Medulla oblongata (tissue), 1 donor: ENCODE measurements around the gene GOLGA8J.
"Not testable (repeated sequence)": the region's sequence is repeated elsewhere in the genome, so short reads cannot be mapped to it uniquely, and the experiment has no call there.

Experiments
- DNase-seq: peaks from one replicate; pipeline ENCODE4 v3.0.0-alpha.2; 2015; ENCODE audit errors: extremely low spot score

GOLGA8J gene

DNA sequence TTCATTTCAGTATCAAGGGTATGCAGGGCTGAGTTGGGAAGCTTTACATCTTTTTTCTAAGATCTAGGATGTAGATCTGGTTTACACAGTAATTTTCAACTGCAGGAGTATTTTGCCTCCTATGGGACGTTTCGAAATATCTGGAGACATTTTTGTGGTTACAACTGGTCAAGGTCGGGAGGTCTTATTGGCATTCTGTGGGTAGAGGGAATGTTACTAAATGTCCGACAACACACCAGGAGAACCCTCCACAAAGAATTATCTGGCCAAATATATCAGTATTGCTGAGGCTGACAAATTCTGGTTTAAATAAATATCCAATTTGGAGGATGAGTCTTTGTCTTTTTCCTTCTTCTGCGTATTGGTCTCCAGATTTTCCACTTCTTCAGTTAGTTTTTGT lies 1.9 kb upstream of the GOLGA8J start:
- not testable (repeated sequence) for DNase-seq

- DNase-seq = not testable (repeated sequence)
These were observed 15.1 kb downstream of the GOLGA8J start for GRCh38 chr15:30097827-30098226.

GRCh38 chr15:30102890-30103289 lies 20.1 kb downstream of the GOLGA8J start:
- DNase-seq = not testable (repeated sequence)

DNA sequence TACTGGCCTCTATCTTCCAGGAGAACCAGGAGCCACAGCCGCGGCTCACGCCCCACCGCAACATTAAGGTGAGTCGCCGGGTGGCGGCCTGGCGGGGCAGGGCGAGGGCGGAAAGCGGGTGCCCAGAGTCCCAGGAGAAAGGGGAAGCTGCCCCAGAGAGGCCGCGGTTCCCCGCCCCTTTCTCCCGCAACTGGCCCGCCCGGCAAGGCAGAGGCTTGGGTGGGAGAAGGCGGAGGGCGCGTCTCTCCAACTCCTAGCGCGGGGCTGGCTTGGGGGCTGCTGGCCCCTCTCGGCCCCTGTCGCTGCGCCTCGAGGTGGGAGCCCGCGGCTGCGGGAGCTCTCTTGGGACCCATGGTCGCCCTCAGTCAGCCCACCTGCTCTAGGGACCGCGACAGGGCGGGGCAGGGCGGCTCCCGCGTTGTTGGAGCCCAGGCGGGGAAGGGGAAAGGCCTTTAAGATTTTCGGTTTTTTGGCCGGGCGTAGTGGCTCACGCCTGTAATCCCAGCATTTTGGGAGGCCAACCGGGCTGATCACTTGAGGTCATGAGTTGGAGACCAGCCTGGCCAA lies 21.3 kb downstream of the GOLGA8J start:
- not testable (repeated sequence) for DNase-seq

- DNase-seq = not testable (repeated sequence)
These were observed 27.8 kb downstream of the GOLGA8J start for GRCh38 chr15:30110591-30110990.

DNA sequence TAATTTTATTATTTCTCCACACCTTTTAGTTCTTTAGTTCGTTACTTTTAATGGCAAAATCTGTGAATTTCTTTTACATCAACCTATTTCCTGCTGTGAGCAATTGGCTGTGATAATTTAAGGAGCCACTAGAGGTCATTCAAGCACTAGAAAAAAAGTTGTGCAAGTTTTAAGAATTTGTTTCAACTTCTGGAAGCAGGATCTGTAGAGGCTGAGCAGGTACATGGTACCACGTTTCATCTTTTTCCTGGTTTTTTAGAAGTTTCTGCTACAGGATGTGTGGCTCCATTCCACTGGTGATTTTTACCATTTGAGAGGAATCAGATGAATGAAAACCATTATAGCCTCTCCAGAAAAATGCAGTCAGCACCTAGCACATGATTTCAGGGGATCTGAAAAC lies 47.3 kb downstream of the GOLGA8J start:
- not testable (repeated sequence) for DNase-seq

DNA sequence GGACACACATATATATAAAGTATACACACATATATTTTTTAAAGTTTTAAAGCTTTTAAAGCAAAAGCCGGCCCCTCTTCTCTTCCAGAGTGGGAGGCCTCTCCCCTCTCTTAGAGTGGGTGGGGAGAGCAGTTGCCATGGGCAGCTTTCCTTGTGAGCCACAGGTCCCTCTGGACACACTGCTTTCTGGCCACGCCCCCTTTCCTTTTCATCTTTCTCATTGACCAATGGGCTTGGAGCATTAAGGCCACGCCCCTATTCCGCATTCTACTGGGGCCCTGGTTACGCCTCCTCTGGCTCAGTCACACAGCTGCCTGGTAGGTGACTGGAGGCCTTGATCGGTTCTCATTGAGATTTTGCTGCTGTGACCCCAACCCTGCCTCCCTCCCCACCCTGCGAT lies 52.0 kb downstream of the GOLGA8J start, which contains the start of gene GOLGA8T:
Gene GOLGA8T (plus strand): TSS at position 301 of the 400 bp plus-strand sequence. CDS start 98 bp downstream, at position 399.
- DNase-seq = not testable (repeated sequence)
